PC-9 (cell line): ENCODE data around the gene BCAS3. TPM values are rescaled to one million over a fixed set of nuclear protein-coding genes. Genes with fewer than 3 reads are reported as not detected.

Experiments used
- BruUV-seq: library from RNA; stranded (reverse); fragments of 400-500 nt; replicated peaks from 2 replicates; lab custom pipeline; 2021; lab: Mats Ljungman, UMichigan
- CTCF ChIA-PET: fragments of 300-600 bp; sonication (Branson Sonifier 250); formaldehyde crosslinking; loops from one replicate; lab custom pipeline; 2022; ENCODE audit warnings: antibody characterized with exemption; lab: Charles Lee
- POLR2A ChIA-PET: fragments of 300-600 bp; sonication (Branson Sonifier 250); formaldehyde crosslinking; loops from one replicate; lab custom pipeline; 2022; ENCODE audit warnings: antibody characterized with exemption; ENCODE audit not compliant: unreplicated experiment; lab: Charles Lee
- DNase-seq, 2 experiments: peaks; one replicate each; pipeline versions ENCODE4 v3.0.0 to v3.0.0-alpha.2; 2015 to 2022; ENCODE audit warnings: mixed read lengths in 1 of 2
- H2AFZ ChIP-seq: fragments of 200-600 bp; sonication (generic); 2 replicates; pipeline ENCODE4 v1.8.1; 2017; ENCODE audit warnings: antibody characterized with exemption
- H3F3A ChIP-seq: fragments of 200-600 bp; sonication (generic); 2 replicates; pipeline ENCODE4 v1.8.1; 2017; ENCODE audit warnings: antibody characterized with exemption, mild to moderate bottlenecking, low read depth; ENCODE audit not compliant: insufficient read depth
- H3K27ac ChIP-seq: fragments of 200-600 bp; sonication (generic); 2 replicates; pipeline ENCODE4 v1.6.1; 2016; ENCODE audit warnings: mixed run types
- H3K27me3 ChIP-seq: fragments of 200-600 bp; sonication (generic); 2 replicates; pipeline ENCODE4 v1.6.1; 2016; ENCODE audit warnings: low read depth, mixed run types; ENCODE audit not compliant: insufficient read depth
- H3K36me3 ChIP-seq: fragments of 200-600 bp; sonication (generic); 2 replicates; pipeline ENCODE4 v1.6.1; 2016; ENCODE audit warnings: low read depth, mixed run types
- H3K4me1 ChIP-seq: fragments of 200-600 bp; sonication (generic); replicated peaks from 2 replicates; pipeline ENCODE4 v1.6.1; 2016; ENCODE audit warnings: mixed run types; ENCODE audit not compliant: insufficient read depth
- H3K4me2 ChIP-seq: fragments of 200-600 bp; sonication (generic); 2 replicates; pipeline ENCODE4 v1.6.1; 2017; ENCODE audit warnings: mixed run types
- H3K4me3 ChIP-seq: fragments of 200-600 bp; sonication (generic); 2 replicates; pipeline ENCODE4 v1.6.1; 2016; ENCODE audit warnings: mixed run types
- H3K79me2 ChIP-seq: fragments of 200-600 bp; sonication (generic); 2 replicates; pipeline ENCODE4 v1.6.1; 2017; ENCODE audit warnings: low read depth, mixed run types
- H3K9me2 ChIP-seq: fragments of 200-600 bp; sonication (generic); 2 replicates; pipeline ENCODE4 v1.8.1; 2017; ENCODE audit warnings: mild to moderate bottlenecking; ENCODE audit not compliant: insufficient read depth
- H3K9me3 ChIP-seq: fragments of 200-600 bp; sonication (generic); 2 replicates; pipeline ENCODE4 v1.8.1; 2016; ENCODE audit warnings: low read depth; ENCODE audit not compliant: insufficient read depth
- H4K20me1 ChIP-seq: fragments of 200-600 bp; sonication (generic); 2 replicates; pipeline ENCODE4 v1.8.1; 2017; ENCODE audit not compliant: insufficient read depth
- EZH2 ChIP-seq: fragments of 200-600 bp; sonication (generic); IDR thresholded peaks from 2 replicates; pipeline ENCODE4 v1.8.0; 2017; ENCODE audit warnings: antibody characterized with exemption, low read depth
- intact Hi-C: fragments of 100-400 bp; cut with micrococcal nuclease; formaldehyde crosslinking; loops from one replicate; pipeline ENCODE4 v1.10.0; 2022; ENCODE audit not compliant: unreplicated experiment
- total RNA-seq: library from RNA; stranded (reverse); gene quantifications from 2 replicates; pipeline ENCODE4 v1.2.3, GENCODE V29; 2021
- TF ChIP-seq, protein P1 (sequence below): fragments of 200-600 bp; sonication (generic); conservative IDR thresholded peaks from 2 replicates; pipeline ENCODE4 v1.6.1; 2017; ENCODE audit warnings: mixed run types, antibody characterized with exemption, mild to moderate bottlenecking, moderate library complexity

Gene BCAS3
- total RNA-seq, 1 experiment from 2014 or later = 26.0 TPM

DNA sequence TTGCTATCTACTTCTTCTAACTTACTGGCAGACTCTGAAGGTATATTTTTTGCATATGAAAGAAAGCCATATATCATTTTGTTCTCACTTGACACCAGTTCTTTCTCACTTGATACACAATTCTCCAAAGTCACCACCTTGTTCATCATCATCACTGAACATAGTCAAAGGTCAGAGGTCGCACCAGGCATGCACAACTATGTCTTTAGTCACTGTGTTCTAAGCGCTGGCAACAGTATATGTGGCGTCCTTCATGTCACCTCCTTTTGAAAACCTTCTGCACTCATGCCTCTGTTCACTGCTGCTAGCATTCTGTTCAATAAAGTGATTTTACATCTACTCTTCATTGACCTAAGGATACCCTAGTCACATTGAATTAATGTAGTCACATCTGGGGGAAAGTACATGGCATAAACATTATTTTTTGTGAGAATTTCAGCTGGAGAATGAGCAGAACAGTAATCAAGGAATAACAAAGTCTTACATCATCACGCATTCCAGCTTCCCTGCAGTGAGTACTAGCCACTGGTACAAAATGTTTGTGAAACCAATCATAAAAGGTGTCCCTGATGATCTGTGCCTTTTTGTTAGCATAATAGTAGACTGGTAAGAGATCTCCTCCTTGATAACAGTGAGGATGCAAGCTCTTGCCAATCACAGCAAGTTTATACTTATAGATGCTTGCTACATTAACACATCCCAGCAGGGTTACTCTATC, 754.1 kb downstream of the BCAS3 start:
- Histone ChIP-seq H3K27me3 (no peaks in the 10 kb centered on the region), H3F3A (peaks cover 13% of the 10 kb centered on the region; the same call in 1 of the 2 replicates), H3K4me3 (no peak overlapping the region), H2AFZ (0 out of 2 replicates have a peak overlapping the region, but pooled peaks have one; percentile 30), H3K79me2 (no peaks in the 10 kb centered on the region), H3K4me2 (no peak overlapping the region), H3K27ac (no peak overlapping the region), H3K9me2 (no peaks in the 10 kb centered on the region; the same call in 1 of the 2 replicates), H3K9me3 (no peaks in the 10 kb centered on the region; the same call in 1 of the 2 replicates), H3K4me1 (peaks cover 11% of the 10 kb centered on the region; the same call in 1 of the 2 replicates), H4K20me1 (no peaks in the 10 kb centered on the region), H3K36me3 (no peaks in the 10 kb centered on the region)
- intact Hi-C loops = no loop called here
- no TSS peak for BruUV-seq
- POLR2A ChIA-PET = no interaction called here
- no peak for TF ChIP-seq EZH2
- TF ChIP-seq, protein P1, sequence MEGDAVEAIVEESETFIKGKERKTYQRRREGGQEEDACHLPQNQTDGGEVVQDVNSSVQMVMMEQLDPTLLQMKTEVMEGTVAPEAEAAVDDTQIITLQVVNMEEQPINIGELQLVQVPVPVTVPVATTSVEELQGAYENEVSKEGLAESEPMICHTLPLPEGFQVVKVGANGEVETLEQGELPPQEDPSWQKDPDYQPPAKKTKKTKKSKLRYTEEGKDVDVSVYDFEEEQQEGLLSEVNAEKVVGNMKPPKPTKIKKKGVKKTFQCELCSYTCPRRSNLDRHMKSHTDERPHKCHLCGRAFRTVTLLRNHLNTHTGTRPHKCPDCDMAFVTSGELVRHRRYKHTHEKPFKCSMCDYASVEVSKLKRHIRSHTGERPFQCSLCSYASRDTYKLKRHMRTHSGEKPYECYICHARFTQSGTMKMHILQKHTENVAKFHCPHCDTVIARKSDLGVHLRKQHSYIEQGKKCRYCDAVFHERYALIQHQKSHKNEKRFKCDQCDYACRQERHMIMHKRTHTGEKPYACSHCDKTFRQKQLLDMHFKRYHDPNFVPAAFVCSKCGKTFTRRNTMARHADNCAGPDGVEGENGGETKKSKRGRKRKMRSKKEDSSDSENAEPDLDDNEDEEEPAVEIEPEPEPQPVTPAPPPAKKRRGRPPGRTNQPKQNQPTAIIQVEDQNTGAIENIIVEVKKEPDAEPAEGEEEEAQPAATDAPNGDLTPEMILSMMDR = no peak
- peak in 1 of 2 experiments; percentile 56 for DNase-seq
- CTCF ChIA-PET = no interaction called here

DNA sequence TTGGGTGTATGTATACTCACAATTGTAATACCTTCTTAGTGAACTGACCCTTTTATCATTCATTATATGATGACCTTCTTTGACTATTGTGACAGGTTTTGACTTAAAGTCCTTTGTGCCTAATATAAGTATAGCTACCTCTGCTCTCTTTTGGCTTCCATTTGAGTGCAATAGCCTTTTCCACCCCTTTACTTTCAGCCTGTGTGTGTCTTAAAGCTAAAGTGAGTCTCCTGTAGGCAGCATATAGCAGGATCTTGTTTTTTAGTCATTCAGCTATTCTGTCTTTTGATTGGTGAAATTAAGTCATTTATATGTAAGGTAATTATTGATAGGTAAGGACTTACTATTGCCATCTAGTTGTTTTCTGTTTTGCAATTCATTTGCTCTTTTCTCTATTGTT, 758.6 kb downstream of the BCAS3 start:
- H2AFZ ChIP-seq = no peak overlapping the region
- ChIA-PET POLR2A (no interaction called here), CTCF (interaction anchor here (0.6 kb wide), 1 partner anchor 261 kb away, joined by 16 read pairs; no protein-coding TSS in a partner anchor)
- BruUV-seq = no TSS peak
- TF ChIP-seq, protein P1 = no peak
- no peak for TF ChIP-seq EZH2
- no peaks in the 10 kb centered on the region for H3K27me3 ChIP-seq
- H3K4me1 ChIP-seq = 0 out of 2 replicates have a peak, but pooled peaks cover 5% of the 10 kb centered on the region
- peaks cover 7% of the 10 kb centered on the region; the same call in 1 of the 2 replicates for H3F3A ChIP-seq
- H3K9me3 ChIP-seq = peaks cover 5% of the 10 kb centered on the region; the same call in 1 of the 2 replicates
- H3K4me2 ChIP-seq = no peak overlapping the region
- H3K27ac ChIP-seq = no peak overlapping the region
- H4K20me1 ChIP-seq = no peaks in the 10 kb centered on the region
- intact Hi-C loops = no loop called here
- no peaks in the 10 kb centered on the region for H3K79me2 ChIP-seq
- no peaks in the 10 kb centered on the region; the same call in 1 of the 2 replicates for H3K9me2 ChIP-seq
- DNase-seq = no peak
- H3K4me3 ChIP-seq = no peak overlapping the region
- no peaks in the 10 kb centered on the region for H3K36me3 ChIP-seq

DNA sequence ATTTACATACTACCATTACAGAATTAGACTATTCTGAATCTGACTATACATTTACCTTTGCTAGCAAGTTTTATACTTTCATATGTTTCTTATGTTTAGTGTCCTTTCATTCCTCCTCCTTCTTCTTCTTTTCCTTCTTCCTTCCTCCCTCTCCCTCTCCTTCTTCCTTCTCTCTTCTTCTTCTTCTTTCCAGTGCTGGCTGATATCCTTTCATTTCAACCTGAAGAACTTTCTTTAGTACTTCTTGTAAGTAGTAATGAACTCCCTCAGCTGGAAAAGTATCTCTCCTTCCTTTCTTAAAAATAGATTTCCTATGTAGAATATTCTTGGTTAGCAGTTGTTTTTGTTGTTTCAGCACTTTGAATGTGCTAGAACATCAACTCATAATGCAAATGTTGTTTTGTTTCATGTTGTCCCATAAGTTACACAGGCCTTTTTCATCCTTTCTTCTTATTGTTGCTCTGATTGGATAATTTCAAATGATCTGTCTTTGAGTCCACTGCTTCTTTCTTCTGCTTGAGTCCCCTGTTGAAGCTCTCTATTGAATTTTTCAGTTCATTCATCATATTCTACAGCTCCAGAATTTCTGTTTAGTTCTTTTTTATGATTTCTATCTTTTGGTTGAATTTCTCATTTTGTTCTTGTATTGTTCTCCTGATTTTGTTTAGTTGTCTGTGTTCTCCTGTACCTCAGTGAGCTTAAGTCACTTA, 759.5 kb downstream of the BCAS3 start:
- no peak overlapping the region for H2AFZ ChIP-seq
- H3K9me2 ChIP-seq = no peaks in the 10 kb centered on the region; the same call in 1 of the 2 replicates
- H3K36me3 ChIP-seq = no peaks in the 10 kb centered on the region
- H3K4me2 ChIP-seq = no peak overlapping the region
- H3K4me1 ChIP-seq = no peaks in the 10 kb centered on the region
- peaks cover 5% of the 10 kb centered on the region; the same call in 1 of the 2 replicates for H3K9me3 ChIP-seq
- H3K27ac ChIP-seq = no peak overlapping the region
- H3K27me3 ChIP-seq = no peaks in the 10 kb centered on the region
- POLR2A ChIA-PET = interaction anchor here (0.6 kb wide), 1 partner anchor 135 kb away, joined by 3 read pairs; no protein-coding TSS in a partner anchor
- DNase-seq = no peak
- BruUV-seq = no TSS peak
- no peaks in the 10 kb centered on the region for H3K79me2 ChIP-seq
- H4K20me1 ChIP-seq = no peaks in the 10 kb centered on the region
- no peak for TF ChIP-seq EZH2
- TF ChIP-seq, protein P1 = no peak
- H3K4me3 ChIP-seq = no peak overlapping the region
- peaks cover under 1% of the 10 kb centered on the region; the same call in 1 of the 2 replicates for H3F3A ChIP-seq
- intact Hi-C loops = no loop called here
- CTCF ChIA-PET = no interaction called here
